ENCODE results near the gene SLC35A3. TPM values are rescaled to one million over a fixed set of nuclear protein-coding genes. Genes with fewer than 3 reads are reported as not detected.

SLC35A3 gene
- total and polyA plus RNA-seq, 10 of the 15 experiments (the other 5 are each of a cell fraction or from before 2014, with no cell fraction given) = 3.6 to 24.3 (median 15.4) TPM

DNA sequence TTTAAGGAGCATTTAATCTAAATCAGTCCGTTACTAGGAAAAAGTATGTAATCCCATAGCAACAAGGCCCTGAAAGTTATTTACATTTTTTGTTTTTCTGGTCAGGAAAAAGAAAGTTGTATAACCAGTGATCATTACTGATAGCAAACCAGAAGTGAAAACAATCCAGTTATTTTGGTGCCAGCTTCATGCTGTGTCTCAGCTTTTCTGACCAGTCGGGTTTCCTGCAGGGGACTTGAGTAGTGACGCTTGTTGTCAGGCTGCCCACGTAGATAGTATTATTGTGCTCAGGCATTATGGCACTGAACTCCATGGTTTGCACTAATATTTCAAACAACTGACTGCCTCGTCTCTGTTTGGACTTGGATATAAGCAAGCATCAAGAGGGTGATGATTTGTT, 107.7 kb downstream of the SLC35A3 start (continued):
- TF ChIP-seq STAT1 (conservative IDR thresholded peaks at IDR 0.05) = no peak
- TF ChIP-seq EGR1 (IDR thresholded peaks at IDR 0.05; ENCODE audit: borderline replicate concordance in 1 of 2, low read depth in 2 of 2, low read length in 2 of 2) = no peak
- TF ChIP-seq, protein P1, sequence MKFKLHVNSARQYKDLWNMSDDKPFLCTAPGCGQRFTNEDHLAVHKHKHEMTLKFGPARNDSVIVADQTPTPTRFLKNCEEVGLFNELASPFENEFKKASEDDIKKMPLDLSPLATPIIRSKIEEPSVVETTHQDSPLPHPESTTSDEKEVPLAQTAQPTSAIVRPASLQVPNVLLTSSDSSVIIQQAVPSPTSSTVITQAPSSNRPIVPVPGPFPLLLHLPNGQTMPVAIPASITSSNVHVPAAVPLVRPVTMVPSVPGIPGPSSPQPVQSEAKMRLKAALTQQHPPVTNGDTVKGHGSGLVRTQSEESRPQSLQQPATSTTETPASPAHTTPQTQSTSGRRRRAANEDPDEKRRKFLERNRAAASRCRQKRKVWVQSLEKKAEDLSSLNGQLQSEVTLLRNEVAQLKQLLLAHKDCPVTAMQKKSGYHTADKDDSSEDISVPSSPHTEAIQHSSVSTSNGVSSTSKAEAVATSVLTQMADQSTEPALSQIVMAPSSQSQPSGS (IDR thresholded peaks at IDR 0.05; ENCODE audit: low read length) = peak; percentile 46
- no peak for TF ChIP-seq BMI1 (IDR thresholded peaks at IDR 0.05; ENCODE audit: borderline replicate concordance)
- no peak; the same call in 1 of the 2 replicates for TF ChIP-seq SMARCA5 (IDR thresholded peaks at IDR 0.05)
- no peak for TF ChIP-seq MYC (IDR thresholded peaks at IDR 0.05; ENCODE audit: insufficient read depth, insufficient read length, insufficient replicate concordance, low read length, severe bottlenecking)
- no peak for TF ChIP-seq ZNF622 (IDR thresholded peaks at IDR 0.05)
- no peak for TF ChIP-seq ZNF217 (IDR thresholded peaks at IDR 0.05)
- no peak for TF ChIP-seq DPF2 (IDR thresholded peaks at IDR 0.05)
- TF ChIP-seq, protein P2, sequence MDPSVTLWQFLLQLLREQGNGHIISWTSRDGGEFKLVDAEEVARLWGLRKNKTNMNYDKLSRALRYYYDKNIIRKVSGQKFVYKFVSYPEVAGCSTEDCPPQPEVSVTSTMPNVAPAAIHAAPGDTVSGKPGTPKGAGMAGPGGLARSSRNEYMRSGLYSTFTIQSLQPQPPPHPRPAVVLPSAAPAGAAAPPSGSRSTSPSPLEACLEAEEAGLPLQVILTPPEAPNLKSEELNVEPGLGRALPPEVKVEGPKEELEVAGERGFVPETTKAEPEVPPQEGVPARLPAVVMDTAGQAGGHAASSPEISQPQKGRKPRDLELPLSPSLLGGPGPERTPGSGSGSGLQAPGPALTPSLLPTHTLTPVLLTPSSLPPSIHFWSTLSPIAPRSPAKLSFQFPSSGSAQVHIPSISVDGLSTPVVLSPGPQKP (IDR thresholded peaks at IDR 0.05; ENCODE audit: low read depth, low read length) = no peak
- TF ChIP-seq, protein P3, sequence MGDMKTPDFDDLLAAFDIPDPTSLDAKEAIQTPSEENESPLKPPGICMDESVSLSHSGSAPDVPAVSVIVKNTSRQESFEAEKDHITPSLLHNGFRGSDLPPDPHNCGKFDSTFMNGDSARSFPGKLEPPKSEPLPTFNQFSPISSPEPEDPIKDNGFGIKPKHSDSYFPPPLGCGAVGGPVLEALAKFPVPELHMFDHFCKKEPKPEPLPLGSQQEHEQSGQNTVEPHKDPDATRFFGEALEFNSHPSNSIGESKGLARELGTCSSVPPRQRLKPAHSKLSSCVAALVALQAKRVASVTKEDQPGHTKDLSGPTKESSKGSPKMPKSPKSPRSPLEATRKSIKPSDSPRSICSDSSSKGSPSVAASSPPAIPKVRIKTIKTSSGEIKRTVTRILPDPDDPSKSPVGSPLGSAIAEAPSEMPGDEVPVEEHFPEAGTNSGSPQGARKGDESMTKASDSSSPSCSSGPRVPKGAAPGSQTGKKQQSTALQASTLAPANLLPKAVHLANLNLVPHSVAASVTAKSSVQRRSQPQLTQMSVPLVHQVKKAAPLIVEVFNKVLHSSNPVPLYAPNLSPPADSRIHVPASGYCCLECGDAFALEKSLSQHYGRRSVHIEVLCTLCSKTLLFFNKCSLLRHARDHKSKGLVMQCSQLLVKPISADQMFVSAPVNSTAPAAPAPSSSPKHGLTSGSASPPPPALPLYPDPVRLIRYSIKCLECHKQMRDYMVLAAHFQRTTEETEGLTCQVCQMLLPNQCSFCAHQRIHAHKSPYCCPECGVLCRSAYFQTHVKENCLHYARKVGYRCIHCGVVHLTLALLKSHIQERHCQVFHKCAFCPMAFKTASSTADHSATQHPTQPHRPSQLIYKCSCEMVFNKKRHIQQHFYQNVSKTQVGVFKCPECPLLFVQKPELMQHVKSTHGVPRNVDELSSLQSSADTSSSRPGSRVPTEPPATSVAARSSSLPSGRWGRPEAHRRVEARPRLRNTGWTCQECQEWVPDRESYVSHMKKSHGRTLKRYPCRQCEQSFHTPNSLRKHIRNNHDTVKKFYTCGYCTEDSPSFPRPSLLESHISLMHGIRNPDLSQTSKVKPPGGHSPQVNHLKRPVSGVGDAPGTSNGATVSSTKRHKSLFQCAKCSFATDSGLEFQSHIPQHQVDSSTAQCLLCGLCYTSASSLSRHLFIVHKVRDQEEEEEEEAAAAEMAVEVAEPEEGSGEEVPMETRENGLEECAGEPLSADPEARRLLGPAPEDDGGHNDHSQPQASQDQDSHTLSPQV (IDR thresholded peaks at IDR 0.05) = no peak
- TF ChIP-seq, protein P4, sequence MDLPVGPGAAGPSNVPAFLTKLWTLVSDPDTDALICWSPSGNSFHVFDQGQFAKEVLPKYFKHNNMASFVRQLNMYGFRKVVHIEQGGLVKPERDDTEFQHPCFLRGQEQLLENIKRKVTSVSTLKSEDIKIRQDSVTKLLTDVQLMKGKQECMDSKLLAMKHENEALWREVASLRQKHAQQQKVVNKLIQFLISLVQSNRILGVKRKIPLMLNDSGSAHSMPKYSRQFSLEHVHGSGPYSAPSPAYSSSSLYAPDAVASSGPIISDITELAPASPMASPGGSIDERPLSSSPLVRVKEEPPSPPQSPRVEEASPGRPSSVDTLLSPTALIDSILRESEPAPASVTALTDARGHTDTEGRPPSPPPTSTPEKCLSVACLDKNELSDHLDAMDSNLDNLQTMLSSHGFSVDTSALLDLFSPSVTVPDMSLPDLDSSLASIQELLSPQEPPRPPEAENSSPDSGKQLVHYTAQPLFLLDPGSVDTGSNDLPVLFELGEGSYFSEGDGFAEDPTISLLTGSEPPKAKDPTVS (IDR thresholded peaks at IDR 0.05; ENCODE audit: low read depth, low read length) = no peak
- TF ChIP-seq, protein P5, sequence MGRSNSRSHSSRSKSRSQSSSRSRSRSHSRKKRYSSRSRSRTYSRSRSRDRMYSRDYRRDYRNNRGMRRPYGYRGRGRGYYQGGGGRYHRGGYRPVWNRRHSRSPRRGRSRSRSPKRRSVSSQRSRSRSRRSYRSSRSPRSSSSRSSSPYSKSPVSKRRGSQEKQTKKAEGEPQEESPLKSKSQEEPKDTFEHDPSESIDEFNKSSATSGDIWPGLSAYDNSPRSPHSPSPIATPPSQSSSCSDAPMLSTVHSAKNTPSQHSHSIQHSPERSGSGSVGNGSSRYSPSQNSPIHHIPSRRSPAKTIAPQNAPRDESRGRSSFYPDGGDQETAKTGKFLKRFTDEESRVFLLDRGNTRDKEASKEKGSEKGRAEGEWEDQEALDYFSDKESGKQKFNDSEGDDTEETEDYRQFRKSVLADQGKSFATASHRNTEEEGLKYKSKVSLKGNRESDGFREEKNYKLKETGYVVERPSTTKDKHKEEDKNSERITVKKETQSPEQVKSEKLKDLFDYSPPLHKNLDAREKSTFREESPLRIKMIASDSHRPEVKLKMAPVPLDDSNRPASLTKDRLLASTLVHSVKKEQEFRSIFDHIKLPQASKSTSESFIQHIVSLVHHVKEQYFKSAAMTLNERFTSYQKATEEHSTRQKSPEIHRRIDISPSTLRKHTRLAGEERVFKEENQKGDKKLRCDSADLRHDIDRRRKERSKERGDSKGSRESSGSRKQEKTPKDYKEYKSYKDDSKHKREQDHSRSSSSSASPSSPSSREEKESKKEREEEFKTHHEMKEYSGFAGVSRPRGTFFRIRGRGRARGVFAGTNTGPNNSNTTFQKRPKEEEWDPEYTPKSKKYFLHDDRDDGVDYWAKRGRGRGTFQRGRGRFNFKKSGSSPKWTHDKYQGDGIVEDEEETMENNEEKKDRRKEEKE (IDR thresholded peaks at IDR 0.05) = no peak
- TF ChIP-seq, protein P6, sequence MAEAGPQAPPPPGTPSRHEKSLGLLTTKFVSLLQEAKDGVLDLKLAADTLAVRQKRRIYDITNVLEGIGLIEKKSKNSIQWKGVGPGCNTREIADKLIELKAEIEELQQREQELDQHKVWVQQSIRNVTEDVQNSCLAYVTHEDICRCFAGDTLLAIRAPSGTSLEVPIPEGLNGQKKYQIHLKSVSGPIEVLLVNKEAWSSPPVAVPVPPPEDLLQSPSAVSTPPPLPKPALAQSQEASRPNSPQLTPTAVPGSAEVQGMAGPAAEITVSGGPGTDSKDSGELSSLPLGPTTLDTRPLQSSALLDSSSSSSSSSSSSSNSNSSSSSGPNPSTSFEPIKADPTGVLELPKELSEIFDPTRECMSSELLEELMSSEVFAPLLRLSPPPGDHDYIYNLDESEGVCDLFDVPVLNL (IDR thresholded peaks at IDR 0.05; ENCODE audit: low read depth, low read length) = no peak
- TF ChIP-seq EZH2 (IDR thresholded peaks at IDR 0.05; ENCODE audit: borderline replicate concordance, control insufficient read depth, low read depth, low read length) = no peak
